Transverse colon (tissue), 4 donors: Measurements from ENCODE around the gene RHOT2. TPM values are rescaled to one million over a fixed set of nuclear protein-coding genes. Genes with fewer than 3 reads are reported as not detected.

Experiments used
- DNase-seq: peaks from one replicate; pipeline ENCODE4 v3.0.0-alpha.2; 2019
- H3K27ac ChIP-seq, 4 donors: fragments of 200-600 bp; sonication (generic); 2 replicates each; pipeline ENCODE4 v1.5.1; 2016 to 2018; ENCODE audit warnings: inconsistent platforms in 4 of 4
- H3K27me3 ChIP-seq: fragments of 200-600 bp; sonication (generic); 2 replicates; pipeline ENCODE4 v1.5.1; 2017; ENCODE audit warnings: inconsistent platforms
- H3K36me3 ChIP-seq, 4 donors: fragments of 200-600 bp; sonication (generic); 2 replicates each; pipeline ENCODE4 v1.5.1; 2017 to 2019; ENCODE audit warnings: inconsistent platforms in 4 of 4
- H3K4me1 ChIP-seq, 4 donors: fragments of 200-600 bp; sonication (generic); 2 replicates each; pipeline ENCODE4 v1.5.1; 2017 to 2020; ENCODE audit warnings: inconsistent platforms in 4 of 4
- H3K4me3 ChIP-seq, 4 donors: fragments of 200-600 bp; sonication (generic); 1 replicate in 1 of 4; 2 replicates in 3 of 4; pipeline versions ENCODE4 v1.5.1 to v1.6.1; 2017 to 2019; ENCODE audit warnings: inconsistent platforms in 4 of 4
- H3K9me3 ChIP-seq, 2 donors: fragments of 200-600 bp; sonication (generic); 2 replicates each; pipeline ENCODE4 v1.5.1; 2017 to 2019; ENCODE audit warnings: inconsistent platforms in 2 of 2
- EP300 ChIP-seq: sonication (generic); formaldehyde crosslinking; IDR thresholded peaks from one replicate; pipeline ENCODE4 v1.6.1; 2017; ENCODE audit warnings: antibody characterized with exemption, low read depth
- POLR2A ChIP-seq: fragments of 450-650 bp; IDR thresholded peaks from one replicate; pipeline ENCODE4 v1.6.1; 2016; ENCODE audit warnings: antibody characterized with exemption, mild to moderate bottlenecking, moderate library complexity
- POLR2AphosphoS5 ChIP-seq, 3 donors: sonication (generic); formaldehyde crosslinking; IDR thresholded peaks; one replicate each; pipeline ENCODE4 v1.6.1; 2016; ENCODE audit warnings: antibody characterized with exemption in 3 of 3
- WGBS, 2 donors: methylation state at CpG; one replicate each; pipeline ENCODE4 v1.1.5; 2018; ENCODE audit warnings: low coverage in 1 of 2; 5-methylcytosine and 5-hydroxymethylcytosine counted together
- in situ Hi-C, 4 donors: fragments of 200-750 bp; cut with MboI; loops; one replicate each; pipeline versions ENCODE4 v1.15.0 to v1.15.1; 2017; ENCODE audit warnings: low sequenced_read_pairs in 3 of 4, low pct_ligation_motif_present in 1 of 4, low pct_unique_long_range_greater_than_20kb in 1 of 4
- intact Hi-C: fragments of 100-400 bp; cut with DNase I; formaldehyde crosslinking; loops from one replicate; pipeline ENCODE4 v1.15.1; 2023; ENCODE audit warnings: low total_unique reads
- total RNA-seq, 4 donors: library from RNA; depleted of rRNA; stranded (reverse); fragments of >200 nt; gene quantifications; one replicate each; pipeline ENCODE4 v1.1.0, GENCODE V29; 2016
- TF ChIP-seq, protein P1 (sequence below), 5 experiments: fragments of 200-600 bp in 3 of 5; fragments of 450-650 bp in 2 of 5; sonication (generic) in 3 of 5; IDR thresholded peaks; 1 replicate in 2 of 5; 2 replicates in 3 of 5; pipeline ENCODE4 v1.5.1; 2016 to 2017; ENCODE audit warnings: antibody characterized with exemption in 5 of 5, inconsistent platforms in 3 of 5, mild to moderate bottlenecking in 2 of 5, moderate library complexity in 1 of 5

Gene RHOT2
- total RNA-seq, 4 donors from 2014 or later = 133 to 386 (median 259) TPM

DNA sequence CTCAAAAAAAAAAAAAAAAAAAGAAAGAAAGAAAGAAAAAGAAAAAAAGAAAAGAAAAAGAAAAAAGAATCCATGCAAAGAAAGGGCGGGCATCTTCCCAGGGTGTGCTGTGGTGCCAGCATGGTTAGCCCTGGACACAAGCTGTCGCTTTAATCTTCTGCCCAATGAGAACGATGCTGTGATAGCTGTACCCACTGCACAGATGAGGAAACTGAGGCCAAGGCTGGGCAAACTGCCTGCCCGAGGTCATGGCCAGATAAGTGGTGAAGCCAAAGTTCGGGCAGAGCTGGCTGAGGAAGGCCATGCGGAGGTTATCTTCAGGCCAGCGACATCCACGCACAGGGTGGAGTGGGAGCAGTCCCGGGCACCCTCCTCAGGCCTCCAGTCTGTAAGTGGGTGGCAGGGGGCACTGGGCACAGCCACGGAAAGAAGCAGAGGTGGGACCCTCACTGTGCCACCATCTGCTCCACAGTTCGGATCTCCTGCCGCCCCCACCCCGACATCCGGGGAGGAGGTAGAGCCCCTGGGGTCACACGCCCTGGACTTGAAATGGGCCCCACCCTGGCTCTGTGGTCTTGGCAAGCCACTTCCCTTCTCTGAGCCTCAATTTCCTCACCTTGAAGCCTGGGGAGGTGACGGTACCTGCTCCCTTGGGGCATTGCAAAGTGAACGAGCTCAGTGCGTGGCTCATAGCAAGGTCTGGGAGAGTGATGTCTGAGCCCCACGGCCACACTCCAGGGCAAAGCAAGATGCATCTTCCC, 31.2 kb downstream of the RHOT2 start:
- in situ Hi-C loops (no loop called here), intact Hi-C loops (no loop called here)
- H3K4me1 ChIP-seq = peaks cover 12 to 31% (median 24%) of the 10 kb centered on the region in 4 donors
- H3K9me3 ChIP-seq = no peaks in the 10 kb centered on the region
- H3K27ac ChIP-seq = no peak overlapping the region
- 47 to 94% methylated on average over 3 to 16 of the region's 19 CpGs for WGBS, 2 donors
- H3K36me3 ChIP-seq = no peaks in the 10 kb centered on the region
- TF ChIP-seq POLR2AphosphoS5 (IDR thresholded peaks at IDR 0.05) = no peak
- no peak for DNase-seq
- peaks cover 81% of the 10 kb centered on the region for H3K27me3 ChIP-seq
- no peak overlapping the region for H3K4me3 ChIP-seq

DNA sequence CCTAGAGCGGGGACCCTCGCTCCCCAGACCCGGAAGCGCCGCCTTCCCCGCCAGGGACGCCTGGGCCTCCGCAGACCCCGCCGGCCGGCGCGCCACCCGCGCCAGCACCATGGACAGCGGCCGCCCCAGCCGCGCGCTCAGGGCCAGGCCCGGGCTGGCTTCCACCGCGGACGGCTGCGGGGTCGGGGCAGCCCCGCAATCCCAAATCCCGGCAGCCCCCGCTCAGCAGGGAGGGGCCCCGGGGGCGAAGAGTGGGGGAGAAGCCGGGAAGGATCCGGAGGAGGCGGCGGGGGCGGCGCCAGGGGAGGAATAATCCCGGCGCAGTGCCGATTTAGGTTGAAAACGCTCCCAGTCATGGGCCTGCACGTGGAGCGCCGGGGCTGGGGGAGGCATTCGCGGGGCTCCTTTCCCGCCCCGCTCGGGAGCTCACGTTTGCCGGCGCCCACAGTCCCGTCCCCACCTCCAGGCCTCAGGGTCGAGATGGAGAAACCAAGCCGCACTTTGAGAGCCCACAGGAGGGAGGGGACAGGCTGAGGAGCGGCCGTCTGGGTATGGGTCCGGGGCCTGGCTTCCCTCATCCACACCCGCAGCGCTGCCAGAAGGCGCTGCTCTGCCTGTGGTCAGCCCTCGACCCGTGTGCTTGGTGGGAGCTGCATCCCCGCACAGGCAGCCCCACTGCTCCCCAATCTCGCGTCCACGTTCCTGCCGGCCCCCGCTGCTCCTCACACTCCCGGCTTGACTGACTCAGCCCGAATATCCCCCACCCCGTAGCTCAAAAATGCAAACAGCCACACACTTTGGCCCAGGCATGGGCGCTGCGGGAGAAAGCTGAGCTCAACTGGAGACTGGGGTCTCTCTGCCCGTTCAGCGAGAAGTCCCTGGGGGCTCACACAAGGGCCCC, 33.0 kb downstream of the RHOT2 start:
- H3K36me3 ChIP-seq = no peaks in the 10 kb centered on the region
- WGBS, 2 donors = 8% methylated on average over 59 of the region's 76 CpGs; no CpG with 5 or more reads in 1 of the 2 donors
- intact Hi-C loops (no loop called here), in situ Hi-C loops (no loop called here)
- H3K27me3 ChIP-seq = peaks cover 82% of the 10 kb centered on the region
- no peak overlapping the region for H3K4me3 ChIP-seq
- no peak overlapping the region for H3K27ac ChIP-seq
- TF ChIP-seq POLR2AphosphoS5 (IDR thresholded peaks at IDR 0.05) (no peak), EP300 (no peak), POLR2A (no peak)
- TF ChIP-seq, protein P1, sequence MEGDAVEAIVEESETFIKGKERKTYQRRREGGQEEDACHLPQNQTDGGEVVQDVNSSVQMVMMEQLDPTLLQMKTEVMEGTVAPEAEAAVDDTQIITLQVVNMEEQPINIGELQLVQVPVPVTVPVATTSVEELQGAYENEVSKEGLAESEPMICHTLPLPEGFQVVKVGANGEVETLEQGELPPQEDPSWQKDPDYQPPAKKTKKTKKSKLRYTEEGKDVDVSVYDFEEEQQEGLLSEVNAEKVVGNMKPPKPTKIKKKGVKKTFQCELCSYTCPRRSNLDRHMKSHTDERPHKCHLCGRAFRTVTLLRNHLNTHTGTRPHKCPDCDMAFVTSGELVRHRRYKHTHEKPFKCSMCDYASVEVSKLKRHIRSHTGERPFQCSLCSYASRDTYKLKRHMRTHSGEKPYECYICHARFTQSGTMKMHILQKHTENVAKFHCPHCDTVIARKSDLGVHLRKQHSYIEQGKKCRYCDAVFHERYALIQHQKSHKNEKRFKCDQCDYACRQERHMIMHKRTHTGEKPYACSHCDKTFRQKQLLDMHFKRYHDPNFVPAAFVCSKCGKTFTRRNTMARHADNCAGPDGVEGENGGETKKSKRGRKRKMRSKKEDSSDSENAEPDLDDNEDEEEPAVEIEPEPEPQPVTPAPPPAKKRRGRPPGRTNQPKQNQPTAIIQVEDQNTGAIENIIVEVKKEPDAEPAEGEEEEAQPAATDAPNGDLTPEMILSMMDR (IDR thresholded peaks at IDR 0.05) = no peak
- peaks cover 3 to 14% (median 7%) of the 10 kb centered on the region in 4 donors for H3K4me1 ChIP-seq
- no peaks in the 10 kb centered on the region for H3K9me3 ChIP-seq
- no peak for DNase-seq

DNA sequence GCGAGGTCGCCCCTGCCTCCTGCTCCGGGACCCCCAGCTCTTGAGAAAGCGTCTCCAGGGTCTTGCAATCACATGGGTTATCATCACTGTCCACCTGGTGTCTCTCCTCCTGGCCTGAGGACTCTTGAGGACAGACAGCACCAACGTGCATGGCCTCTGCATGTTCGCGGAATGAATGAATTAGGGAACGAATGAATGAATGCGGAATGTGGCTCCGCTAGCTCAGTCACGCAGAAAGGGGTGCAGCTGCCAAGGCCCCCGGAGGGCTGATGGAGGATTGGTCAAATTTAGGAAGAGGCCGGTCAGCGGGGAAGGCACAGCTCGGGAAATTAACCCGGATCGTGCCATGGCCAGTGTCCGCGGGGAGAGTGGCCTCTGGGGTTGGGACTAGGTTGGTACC, 34.4 kb downstream of the RHOT2 start:
- Histone ChIP-seq H3K36me3 (no peaks in the 10 kb centered on the region), H3K27me3 (peaks cover 89% of the 10 kb centered on the region), H3K9me3 (no peaks in the 10 kb centered on the region), H3K4me3 (no peak overlapping the region), H3K4me1 (peaks cover 0 to 12% (median 8%) of the 10 kb centered on the region in 4 donors), H3K27ac (no peak overlapping the region)
- in situ Hi-C loops (no loop called here), intact Hi-C loops (no loop called here)
- TF ChIP-seq POLR2A = no peak
- TF ChIP-seq POLR2AphosphoS5 (IDR thresholded peaks at IDR 0.05) = no peak
- TF ChIP-seq, protein P1 (IDR thresholded peaks at IDR 0.05) = no peak
- no peak for TF ChIP-seq EP300
- WGBS, 2 donors = 79 to 85% methylated on average over 10 to 19 of the region's 19 CpGs
- no peak for DNase-seq

DNA sequence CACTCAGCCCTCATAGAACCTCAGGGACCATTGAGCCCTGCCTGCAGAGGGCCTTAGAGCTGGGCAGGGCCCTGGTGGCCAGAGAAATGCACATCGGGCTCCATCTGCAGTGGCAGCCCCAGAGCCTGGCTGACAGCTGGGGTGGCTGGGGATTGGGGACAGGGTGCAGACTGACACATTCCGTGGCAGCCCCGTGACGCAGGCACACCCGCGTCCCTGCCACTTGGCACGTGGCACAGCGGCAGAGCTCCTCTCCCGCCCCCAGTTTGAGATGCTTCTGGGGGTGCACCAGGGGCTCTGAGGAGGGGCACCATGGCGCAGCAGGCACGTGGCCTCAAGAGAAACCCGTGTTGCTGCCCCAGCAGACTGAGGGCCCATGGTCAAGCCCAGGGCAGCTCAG, 35.5 kb downstream of the RHOT2 start:
- no peaks in the 10 kb centered on the region for H3K36me3 ChIP-seq
- no peak for DNase-seq
- TF ChIP-seq POLR2A = no peak
- no peak for TF ChIP-seq EP300
- no peak for TF ChIP-seq POLR2AphosphoS5 (IDR thresholded peaks at IDR 0.05)
- TF ChIP-seq, protein P1 (IDR thresholded peaks at IDR 0.05) = no peak
- H3K27ac ChIP-seq = no peak overlapping the region
- peaks cover 0 to 12% (median 8%) of the 10 kb centered on the region in 4 donors for H3K4me1 ChIP-seq
- 69% methylated on average over 12 of the region's 12 CpGs; no CpG with 5 or more reads in 1 of the 2 donors for WGBS, 2 donors
- intact Hi-C loops = no loop called here
- peaks cover 96% of the 10 kb centered on the region for H3K27me3 ChIP-seq
- no peaks in the 10 kb centered on the region for H3K9me3 ChIP-seq
- no peak overlapping the region for H3K4me3 ChIP-seq
- in situ Hi-C loops = no loop called here
